ENCODE data around the gene HAPSTR1.

DNA sequence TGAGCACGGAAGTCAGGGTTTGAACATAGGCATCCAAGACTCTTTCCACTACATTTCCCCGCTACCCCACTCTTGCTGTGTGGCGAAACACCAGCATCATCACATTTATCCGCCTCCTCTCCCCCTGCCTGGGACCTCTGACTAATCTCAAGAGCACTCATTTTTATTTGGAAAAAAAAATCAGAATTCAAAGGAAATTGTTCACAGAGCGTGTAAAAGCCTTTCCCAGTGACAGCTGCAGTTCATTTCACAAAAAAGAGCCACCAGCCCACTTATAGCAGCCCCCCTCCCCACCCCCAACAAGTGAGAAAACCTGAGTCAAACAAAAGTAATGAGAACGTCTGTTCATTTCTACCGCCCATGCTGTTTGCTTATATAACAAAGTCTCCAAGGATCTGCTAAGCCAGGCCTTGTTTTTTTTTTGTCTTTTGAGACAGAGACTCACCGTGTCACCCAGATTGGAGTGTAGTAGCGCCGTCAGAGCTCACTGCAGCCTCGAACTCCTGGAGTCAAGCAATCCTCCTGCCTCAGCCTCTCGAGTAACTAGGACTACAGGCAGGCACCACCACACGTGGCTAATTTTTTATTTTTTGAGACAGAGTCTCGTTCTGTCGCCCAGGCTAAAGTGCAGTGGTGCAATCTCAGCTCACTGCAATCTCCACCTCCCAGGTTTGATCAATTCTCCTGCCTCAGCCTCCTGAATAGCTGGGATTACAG lies 48.3 kb upstream of the HAPSTR1 start:
- TF ChIP-seq EZH2 (optimal IDR thresholded peaks at IDR 0.05; ENCODE audit: low read depth, low read length), result no peak
- TF ChIP-seq, protein P1, sequence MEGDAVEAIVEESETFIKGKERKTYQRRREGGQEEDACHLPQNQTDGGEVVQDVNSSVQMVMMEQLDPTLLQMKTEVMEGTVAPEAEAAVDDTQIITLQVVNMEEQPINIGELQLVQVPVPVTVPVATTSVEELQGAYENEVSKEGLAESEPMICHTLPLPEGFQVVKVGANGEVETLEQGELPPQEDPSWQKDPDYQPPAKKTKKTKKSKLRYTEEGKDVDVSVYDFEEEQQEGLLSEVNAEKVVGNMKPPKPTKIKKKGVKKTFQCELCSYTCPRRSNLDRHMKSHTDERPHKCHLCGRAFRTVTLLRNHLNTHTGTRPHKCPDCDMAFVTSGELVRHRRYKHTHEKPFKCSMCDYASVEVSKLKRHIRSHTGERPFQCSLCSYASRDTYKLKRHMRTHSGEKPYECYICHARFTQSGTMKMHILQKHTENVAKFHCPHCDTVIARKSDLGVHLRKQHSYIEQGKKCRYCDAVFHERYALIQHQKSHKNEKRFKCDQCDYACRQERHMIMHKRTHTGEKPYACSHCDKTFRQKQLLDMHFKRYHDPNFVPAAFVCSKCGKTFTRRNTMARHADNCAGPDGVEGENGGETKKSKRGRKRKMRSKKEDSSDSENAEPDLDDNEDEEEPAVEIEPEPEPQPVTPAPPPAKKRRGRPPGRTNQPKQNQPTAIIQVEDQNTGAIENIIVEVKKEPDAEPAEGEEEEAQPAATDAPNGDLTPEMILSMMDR (IDR thresholded peaks at IDR 0.05; ENCODE audit: low read length), result no peak

All from MM.1S (cell line).